HUES48 (cell line): Measurements from ENCODE around the gene RGS14.
"Not testable (repeated sequence)": the region's sequence is repeated elsewhere in the genome, so short reads cannot be mapped to it uniquely, and the experiment has no call there.

Experiments used
- H3K27ac ChIP-seq: one replicate; pipeline ENCODE4 v1.7.0; 2013; ENCODE audit warnings: low read depth, low read length, inconsistent platforms
- H3K27me3 ChIP-seq: 2 replicates; pipeline ENCODE4 v1.6.1; 2013; ENCODE audit warnings: mild to moderate bottlenecking, low read length; ENCODE audit not compliant: control insufficient read depth, insufficient read depth
- H3K36me3 ChIP-seq: 2 replicates; pipeline ENCODE4 v1.6.1; 2013; ENCODE audit warnings: low read length; ENCODE audit not compliant: control insufficient read depth, insufficient read depth
- H3K4me1 ChIP-seq: 2 replicates; pipeline ENCODE4 v1.6.1; 2013; ENCODE audit warnings: mild to moderate bottlenecking, low read length; ENCODE audit not compliant: control insufficient read depth, insufficient read depth
- H3K4me3 ChIP-seq: 2 replicates; pipeline ENCODE4 v1.5.1; 2013; ENCODE audit warnings: mild to moderate bottlenecking, low read depth, low read length
- H3K9ac ChIP-seq: 2 replicates; pipeline ENCODE4 v1.6.1; 2013; ENCODE audit warnings: mild to moderate bottlenecking, low read depth, low read length, moderate library complexity
- H3K9me3 ChIP-seq: 2 replicates; pipeline ENCODE4 v1.6.1; 2013; ENCODE audit warnings: low read length; ENCODE audit not compliant: control insufficient read depth, insufficient read depth

RGS14 gene

DNA sequence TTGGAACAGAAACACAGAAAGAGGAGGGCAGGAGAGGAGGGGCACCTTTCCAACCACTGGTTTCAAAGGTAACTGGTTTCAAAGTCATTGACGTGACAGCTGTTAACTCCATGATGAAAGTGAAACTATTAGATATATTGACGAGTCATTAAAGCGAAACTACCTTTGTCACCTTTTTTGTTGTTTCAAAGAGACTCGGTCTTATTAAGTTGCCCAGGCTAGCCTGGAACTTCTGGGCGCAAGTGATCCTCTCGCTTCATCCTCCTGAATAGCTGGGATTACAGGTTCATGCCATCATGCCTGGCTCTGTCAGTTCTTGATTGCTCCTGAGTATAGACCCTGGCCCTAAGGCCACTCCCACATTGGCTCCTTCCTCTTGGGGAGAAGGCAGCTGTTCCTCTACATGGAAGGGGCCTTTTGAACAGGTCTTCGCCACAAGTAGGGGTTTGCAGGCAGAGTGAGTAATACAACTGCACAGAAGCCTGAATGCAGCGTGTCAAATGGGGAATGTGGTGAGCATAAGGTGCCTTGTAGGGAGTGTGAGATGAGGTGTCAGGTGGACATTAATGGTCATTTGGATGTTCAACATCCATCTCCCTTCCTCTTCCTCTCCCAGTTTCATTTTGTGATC is 55.0 kb downstream of the RGS14 start:
- Histone ChIP-seq H3K4me1 (no peaks in the 10 kb centered on the region), H3K9ac (no peak overlapping the region), H3K4me3 (no peak overlapping the region)

DNA sequence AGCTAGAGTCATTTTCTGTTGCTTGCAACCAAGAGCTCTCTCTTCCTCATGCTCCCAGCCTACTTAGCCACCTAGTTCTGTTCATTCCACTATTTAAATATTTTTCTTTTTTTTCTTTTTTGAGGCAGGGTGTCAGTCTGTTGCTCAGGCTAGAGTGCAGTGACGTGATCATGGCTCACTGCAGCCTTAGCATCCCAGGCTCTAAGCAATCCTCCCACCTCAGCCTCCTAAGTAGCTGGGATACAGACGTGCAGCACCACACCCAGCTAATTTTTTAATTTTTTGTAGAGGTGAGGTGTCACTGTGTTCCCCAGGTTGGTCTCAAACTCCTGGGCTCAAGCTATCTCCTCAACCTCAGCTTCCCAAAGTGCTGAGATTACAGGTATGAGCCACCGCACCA is 56.8 kb downstream of the RGS14 start:
- H3K9ac ChIP-seq: no peak overlapping the region
- H3K27ac ChIP-seq: no peak overlapping the region
- H3K9me3 ChIP-seq: no peaks in the 10 kb centered on the region
- no peak overlapping the region for H3K4me3 ChIP-seq
- peaks cover 13% of the 10 kb centered on the region for H3K27me3 ChIP-seq
- no peaks in the 10 kb centered on the region for H3K36me3 ChIP-seq
- no peaks in the 10 kb centered on the region for H3K4me1 ChIP-seq

More for the DNA sequence above, 55.0 kb downstream of the RGS14 start:
- no peak overlapping the region for H3K27ac ChIP-seq
- peaks cover 21% of the 10 kb centered on the region for H3K27me3 ChIP-seq
- H3K36me3 ChIP-seq: no peaks in the 10 kb centered on the region
- no peaks in the 10 kb centered on the region for H3K9me3 ChIP-seq

DNA sequence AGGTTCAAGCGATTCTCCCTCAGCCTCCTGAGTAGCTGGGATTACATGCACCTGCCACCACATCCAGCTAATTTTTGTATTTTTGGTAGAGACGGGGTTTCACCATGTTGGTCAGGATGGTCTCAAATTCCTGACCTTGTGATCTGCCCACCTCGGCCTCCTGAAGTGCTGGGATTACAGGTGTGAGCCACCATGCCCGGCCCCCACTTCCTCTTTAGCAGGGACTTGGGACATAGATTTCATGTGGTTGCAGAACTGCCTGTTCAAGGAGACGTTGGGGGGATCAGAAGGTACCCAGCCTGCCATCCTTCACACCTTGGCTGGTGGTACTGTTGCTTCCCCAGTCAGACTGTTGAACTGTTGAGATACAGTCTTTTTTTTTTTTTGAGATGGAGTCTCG is 59.4 kb downstream of the RGS14 start:
- H3K4me3 ChIP-seq, H3K9me3 ChIP-seq, H3K4me1 ChIP-seq, H3K36me3 ChIP-seq, H3K9ac ChIP-seq, H3K27ac ChIP-seq: not testable (repeated sequence)
- H3K27me3 ChIP-seq: peaks cover 11% of the 10 kb centered on the region; the same call in 1 of the 2 replicates

DNA sequence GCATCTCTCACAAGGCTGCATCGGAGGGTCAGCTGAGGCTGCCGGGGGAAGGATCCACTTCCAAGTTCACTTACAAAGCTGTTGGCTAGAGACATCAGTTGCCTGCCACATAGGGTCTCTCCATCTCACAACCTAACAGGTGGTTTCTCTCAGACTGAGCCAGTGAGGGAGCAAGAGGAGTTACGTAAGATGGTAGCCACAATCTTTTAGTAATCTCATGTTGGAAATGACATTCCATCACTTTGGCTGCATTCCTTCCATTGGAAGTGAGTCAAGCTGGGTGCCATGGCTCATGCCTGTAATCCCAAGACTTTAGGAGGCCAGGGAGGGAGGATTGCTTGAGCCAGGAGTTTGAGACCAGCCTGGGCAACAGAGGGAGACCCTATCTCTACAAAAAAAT is 61.3 kb downstream of the RGS14 start:
- Histone ChIP-seq H3K4me1 (no peaks in the 10 kb centered on the region), H3K9ac (no peak overlapping the region), H3K27ac (no peak overlapping the region), H3K36me3 (no peaks in the 10 kb centered on the region), H3K9me3 (no peaks in the 10 kb centered on the region), H3K27me3 (peaks cover 5% of the 10 kb centered on the region; the same call in 1 of the 2 replicates), H3K4me3 (no peak overlapping the region)

DNA sequence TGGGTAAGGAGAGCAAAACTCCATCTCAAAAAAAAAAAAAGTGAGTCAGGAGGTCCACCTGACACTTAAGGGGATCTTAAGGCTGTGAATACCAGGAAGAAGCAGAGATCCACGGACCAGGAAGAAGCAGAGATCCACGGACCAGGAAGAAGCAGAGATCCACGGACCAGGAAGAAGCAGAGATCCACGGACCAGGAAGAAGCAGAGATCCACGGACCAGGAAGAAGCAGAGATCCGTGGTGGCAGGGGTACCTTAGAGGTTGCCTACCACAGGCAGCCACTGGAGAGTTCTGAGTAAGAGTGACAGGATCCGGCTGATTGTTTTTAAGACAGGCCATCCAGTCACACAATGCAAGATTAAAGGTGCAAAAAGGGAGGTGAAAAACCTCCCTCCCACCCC is 62.7 kb downstream of the RGS14 start:
- H3K27ac ChIP-seq, H3K36me3 ChIP-seq, H3K4me3 ChIP-seq: not testable (repeated sequence)

DNA sequence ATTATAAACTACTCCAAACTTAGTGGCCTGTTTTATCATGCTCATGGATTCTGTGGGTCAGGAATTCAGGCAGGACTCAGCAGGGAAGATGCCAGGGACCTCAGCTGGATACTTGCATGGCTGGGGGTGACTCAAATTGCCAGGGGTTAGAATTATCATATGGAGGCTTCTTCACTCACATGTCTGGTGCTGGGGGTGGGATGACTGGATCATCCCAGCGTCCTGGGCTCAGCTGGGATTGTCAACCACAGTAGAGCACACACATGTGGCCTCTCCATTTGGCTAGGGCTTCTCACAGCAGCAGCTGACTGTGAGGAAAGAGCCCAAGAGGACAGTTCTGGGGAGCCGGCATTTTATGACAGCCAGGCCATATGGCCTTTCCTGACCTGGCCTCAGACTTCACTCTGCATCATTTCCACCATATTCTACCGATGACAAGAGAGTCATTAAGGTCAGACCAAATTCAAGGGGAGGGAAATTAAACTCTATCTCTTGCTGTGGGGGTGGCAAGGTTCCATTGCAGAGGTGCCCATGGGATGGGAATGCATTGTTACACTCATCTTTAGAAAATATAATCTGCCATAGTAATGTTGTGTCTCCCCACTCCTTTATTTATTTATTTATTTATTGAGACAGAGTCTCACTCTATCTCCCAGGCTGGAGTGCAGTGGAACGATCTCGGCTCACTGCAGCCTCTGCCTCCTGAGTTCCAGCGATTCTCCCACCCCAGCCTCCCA is 63.5 kb downstream of the RGS14 start:
- H3K36me3 ChIP-seq: no peaks in the 10 kb centered on the region

More for the DNA sequence above, 62.7 kb downstream of the RGS14 start:
- H3K9ac ChIP-seq, H3K9me3 ChIP-seq, H3K4me1 ChIP-seq, H3K27me3 ChIP-seq: not testable (repeated sequence)

More for the DNA sequence above, 63.5 kb downstream of the RGS14 start:
- Histone ChIP-seq H3K9me3 (no peaks in the 10 kb centered on the region), H3K27ac (no peak overlapping the region), H3K4me1 (peaks cover 4% of the 10 kb centered on the region; the same call in 1 of the 2 replicates), H3K4me3 (no peak overlapping the region), H3K9ac (no peak overlapping the region), H3K27me3 (peaks cover 4% of the 10 kb centered on the region; the same call in 1 of the 2 replicates)
